GM12891 (cell line): ENCODE data around the gene NMRAL1.

ENCODE experiments used
- PAX5 ChIP-seq: IDR thresholded peaks from 2 replicates; pipeline ENCODE4 v1.6.1; 2011; ENCODE audit warnings: low read length, moderate library complexity, mild to moderate bottlenecking; ENCODE audit not compliant: insufficient read depth, severe bottlenecking
- POLR2A ChIP-seq: IDR thresholded peaks from 2 replicates; pipeline ENCODE4 v1.6.1; 2011; ENCODE audit warnings: low read depth, low read length, control low read depth

DNA sequence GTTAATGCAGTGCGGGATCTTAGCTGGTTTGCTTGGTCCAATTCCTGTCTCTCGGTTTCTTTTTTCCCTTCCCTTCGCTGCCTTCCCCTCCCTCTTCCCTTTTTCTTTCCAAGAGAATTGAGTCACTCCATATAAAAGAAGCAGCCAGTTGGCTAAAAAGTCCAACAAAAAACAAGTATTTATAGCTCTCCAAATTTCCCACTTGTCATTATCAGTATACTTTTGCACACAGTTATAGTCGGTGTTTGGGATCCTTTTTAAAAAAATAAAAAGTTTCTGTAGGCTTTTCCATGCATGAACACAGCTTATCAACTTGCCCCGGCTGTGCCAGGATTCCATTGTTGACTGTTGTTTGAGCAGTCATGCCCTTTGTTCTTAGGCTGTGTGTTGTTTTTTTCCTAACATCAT is 26.6 kb upstream of the NMRAL1 start:
- TF ChIP-seq POLR2A, result no peak
- TF ChIP-seq PAX5, result no peak
